ENCODE data around the gene ZNF814.

The ZNF814 gene

DNA sequence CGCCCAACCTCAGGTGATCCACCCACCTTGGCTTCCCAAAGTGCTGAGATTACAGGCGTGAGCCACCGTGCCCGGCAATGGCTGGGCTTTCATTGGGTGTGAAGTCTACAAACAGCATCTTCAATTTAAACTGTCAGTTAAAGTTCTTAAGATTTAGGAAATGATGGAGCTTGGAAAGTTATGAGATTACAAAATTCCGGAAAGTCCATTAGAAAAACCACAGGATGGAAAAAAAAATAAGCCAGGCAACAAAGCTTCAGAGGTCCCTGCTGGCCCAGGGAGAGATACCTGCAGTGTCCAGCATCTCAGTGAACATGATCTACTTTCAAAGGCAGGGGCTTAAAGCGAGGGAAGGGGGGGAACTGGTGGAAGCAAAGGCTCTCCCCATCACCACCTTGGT is 63.3 kb downstream of the ZNF814 start:
- TF ChIP-seq TAF1 (IDR thresholded peaks at IDR 0.05; ENCODE audit: low read depth) (no peak), TEAD4 (IDR thresholded peaks at IDR 0.05) (no peak), RAD21 (IDR thresholded peaks at IDR 0.05; ENCODE audit: low read depth) (no peak), ZBTB7A (IDR thresholded peaks at IDR 0.05; ENCODE audit: low read depth) (no peak), CEBPB (IDR thresholded peaks at IDR 0.05) (no peak)
- TF ChIP-seq, protein P1, sequence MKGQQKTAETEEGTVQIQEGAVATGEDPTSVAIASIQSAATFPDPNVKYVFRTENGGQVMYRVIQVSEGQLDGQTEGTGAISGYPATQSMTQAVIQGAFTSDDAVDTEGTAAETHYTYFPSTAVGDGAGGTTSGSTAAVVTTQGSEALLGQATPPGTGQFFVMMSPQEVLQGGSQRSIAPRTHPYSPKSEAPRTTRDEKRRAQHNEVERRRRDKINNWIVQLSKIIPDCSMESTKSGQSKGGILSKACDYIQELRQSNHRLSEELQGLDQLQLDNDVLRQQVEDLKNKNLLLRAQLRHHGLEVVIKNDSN (IDR thresholded peaks at IDR 0.05), result no peak

DNA sequence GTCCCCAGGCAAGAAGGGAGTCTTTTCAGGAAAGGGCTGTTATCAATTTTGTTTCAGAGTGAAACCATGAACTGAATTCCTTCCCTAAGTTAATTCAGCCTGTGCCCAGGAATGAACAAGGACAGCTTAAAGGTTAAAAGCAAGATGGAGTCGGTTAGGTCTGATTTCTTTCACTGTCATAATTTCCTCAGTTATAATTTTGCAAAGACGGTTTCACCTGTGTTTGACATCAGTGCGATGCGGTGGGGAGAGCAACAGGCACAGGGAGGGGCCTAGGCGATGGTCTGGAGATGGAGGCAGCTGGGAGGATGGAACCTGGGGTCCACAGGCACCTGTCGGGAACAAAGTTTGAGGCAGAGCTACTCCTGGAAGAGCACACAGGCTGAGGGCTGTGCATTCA is 68.2 kb downstream of the ZNF814 start:
- TF ChIP-seq EGR1 (IDR thresholded peaks at IDR 0.05), result no peak
- no peak for TF ChIP-seq TCF12 (IDR thresholded peaks at IDR 0.05; ENCODE audit: low read depth)
- TF ChIP-seq CEBPB (IDR thresholded peaks at IDR 0.05), result no peak
- TF ChIP-seq, protein P2, sequence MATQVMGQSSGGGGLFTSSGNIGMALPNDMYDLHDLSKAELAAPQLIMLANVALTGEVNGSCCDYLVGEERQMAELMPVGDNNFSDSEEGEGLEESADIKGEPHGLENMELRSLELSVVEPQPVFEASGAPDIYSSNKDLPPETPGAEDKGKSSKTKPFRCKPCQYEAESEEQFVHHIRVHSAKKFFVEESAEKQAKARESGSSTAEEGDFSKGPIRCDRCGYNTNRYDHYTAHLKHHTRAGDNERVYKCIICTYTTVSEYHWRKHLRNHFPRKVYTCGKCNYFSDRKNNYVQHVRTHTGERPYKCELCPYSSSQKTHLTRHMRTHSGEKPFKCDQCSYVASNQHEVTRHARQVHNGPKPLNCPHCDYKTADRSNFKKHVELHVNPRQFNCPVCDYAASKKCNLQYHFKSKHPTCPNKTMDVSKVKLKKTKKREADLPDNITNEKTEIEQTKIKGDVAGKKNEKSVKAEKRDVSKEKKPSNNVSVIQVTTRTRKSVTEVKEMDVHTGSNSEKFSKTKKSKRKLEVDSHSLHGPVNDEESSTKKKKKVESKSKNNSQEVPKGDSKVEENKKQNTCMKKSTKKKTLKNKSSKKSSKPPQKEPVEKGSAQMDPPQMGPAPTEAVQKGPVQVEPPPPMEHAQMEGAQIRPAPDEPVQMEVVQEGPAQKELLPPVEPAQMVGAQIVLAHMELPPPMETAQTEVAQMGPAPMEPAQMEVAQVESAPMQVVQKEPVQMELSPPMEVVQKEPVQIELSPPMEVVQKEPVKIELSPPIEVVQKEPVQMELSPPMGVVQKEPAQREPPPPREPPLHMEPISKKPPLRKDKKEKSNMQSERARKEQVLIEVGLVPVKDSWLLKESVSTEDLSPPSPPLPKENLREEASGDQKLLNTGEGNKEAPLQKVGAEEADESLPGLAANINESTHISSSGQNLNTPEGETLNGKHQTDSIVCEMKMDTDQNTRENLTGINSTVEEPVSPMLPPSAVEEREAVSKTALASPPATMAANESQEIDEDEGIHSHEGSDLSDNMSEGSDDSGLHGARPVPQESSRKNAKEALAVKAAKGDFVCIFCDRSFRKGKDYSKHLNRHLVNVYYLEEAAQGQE (IDR thresholded peaks at IDR 0.05; ENCODE audit: low read depth), result no peak
- no peak for TF ChIP-seq FOXM1 (IDR thresholded peaks at IDR 0.05; ENCODE audit: borderline replicate concordance, low read depth)
- no peak for TF ChIP-seq YY1 (IDR thresholded peaks at IDR 0.05; ENCODE audit: low read depth)
- TF ChIP-seq ZBTB7A (IDR thresholded peaks at IDR 0.05; ENCODE audit: low read depth), result no peak
- no peak for TF ChIP-seq RAD21 (IDR thresholded peaks at IDR 0.05; ENCODE audit: low read depth)
- no peak for TF ChIP-seq TAF1 (IDR thresholded peaks at IDR 0.05; ENCODE audit: low read depth)
- no peak for TF ChIP-seq CREB1 (IDR thresholded peaks at IDR 0.05; ENCODE audit: low read depth)
- TF ChIP-seq, protein P3, sequence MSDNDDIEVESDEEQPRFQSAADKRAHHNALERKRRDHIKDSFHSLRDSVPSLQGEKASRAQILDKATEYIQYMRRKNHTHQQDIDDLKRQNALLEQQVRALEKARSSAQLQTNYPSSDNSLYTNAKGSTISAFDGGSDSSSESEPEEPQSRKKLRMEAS (IDR thresholded peaks at IDR 0.05), result no peak

DNA sequence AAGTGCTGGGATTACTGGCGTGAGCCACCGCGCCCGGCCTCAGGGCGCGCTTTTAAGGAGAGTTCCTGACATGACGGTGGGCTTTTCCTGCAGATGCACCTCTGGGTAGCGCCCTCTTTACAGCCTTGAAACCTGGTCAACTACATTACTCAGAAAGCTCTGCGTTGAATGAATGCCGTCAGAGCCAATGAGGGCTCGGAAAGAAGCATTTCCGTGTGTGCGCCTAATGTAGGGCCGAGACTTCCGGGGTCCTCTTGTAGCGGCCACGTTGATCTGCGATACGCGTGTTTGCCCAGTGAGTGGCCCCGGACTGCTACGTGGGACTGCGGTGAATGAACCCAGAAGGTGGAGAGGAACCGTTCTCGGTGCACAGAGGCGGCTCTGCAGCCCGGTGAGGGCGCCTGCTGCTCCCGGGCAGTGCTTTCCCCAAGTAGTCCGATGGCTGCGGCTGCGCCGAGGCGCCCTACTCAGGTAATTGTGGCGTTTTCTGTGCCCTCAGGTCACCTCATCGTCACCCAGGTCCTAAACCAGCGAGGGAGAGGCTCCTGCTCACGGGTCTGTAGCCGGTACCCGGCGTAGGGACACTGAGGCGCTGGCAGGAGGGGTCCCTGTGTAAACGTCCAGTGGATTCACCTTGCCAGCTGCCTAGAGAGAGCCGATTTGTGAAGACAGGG is 69.2 kb downstream of the ZNF814 start:
- 0 out of 2 replicates have a peak, but pooled peaks have one; percentile 34 for TF ChIP-seq FOXM1 (IDR thresholded peaks at IDR 0.05; ENCODE audit: borderline replicate concordance, low read depth)
- peak; percentile 27; the same call in 1 of the 2 replicates for TF ChIP-seq TEAD4 (IDR thresholded peaks at IDR 0.05)
- TF ChIP-seq, protein P1 (IDR thresholded peaks at IDR 0.05), result 0 out of 2 replicates have a peak, but pooled peaks have one; percentile 3
- no peak for TF ChIP-seq EP300 (IDR thresholded peaks at IDR 0.05; ENCODE audit: borderline replicate concordance)
- peak; percentile 58; the same call in 1 of the 2 replicates for TF ChIP-seq TAF1 (IDR thresholded peaks at IDR 0.05; ENCODE audit: low read depth)
- no peak for TF ChIP-seq CREB1 (IDR thresholded peaks at IDR 0.05; ENCODE audit: low read depth)
- TF ChIP-seq, protein P2 (IDR thresholded peaks at IDR 0.05; ENCODE audit: low read depth), result no peak
- TF ChIP-seq, protein P3 (IDR thresholded peaks at IDR 0.05), result peak; percentile 92

DNA sequence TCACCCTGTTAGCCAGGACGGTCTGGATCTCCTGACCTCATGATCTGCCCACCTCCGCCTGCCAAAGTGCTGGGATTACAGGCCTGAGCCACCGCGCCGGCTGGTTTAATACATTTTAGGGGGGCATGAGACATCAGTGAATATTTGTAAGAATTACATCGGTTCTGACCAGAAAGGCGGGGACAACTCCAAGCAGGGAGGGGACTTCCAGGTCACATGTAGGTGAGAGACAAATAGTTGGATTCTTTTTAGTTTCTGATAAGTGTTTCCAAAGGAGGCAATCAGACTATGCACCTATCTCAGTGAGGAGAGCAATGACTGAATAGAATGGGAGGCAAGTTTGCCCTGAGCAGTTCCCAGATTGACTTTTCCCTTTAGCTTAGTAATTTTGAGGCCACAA is 70.5 kb downstream of the ZNF814 start:
- TF ChIP-seq, protein P1 (IDR thresholded peaks at IDR 0.05), result no peak

DNA sequence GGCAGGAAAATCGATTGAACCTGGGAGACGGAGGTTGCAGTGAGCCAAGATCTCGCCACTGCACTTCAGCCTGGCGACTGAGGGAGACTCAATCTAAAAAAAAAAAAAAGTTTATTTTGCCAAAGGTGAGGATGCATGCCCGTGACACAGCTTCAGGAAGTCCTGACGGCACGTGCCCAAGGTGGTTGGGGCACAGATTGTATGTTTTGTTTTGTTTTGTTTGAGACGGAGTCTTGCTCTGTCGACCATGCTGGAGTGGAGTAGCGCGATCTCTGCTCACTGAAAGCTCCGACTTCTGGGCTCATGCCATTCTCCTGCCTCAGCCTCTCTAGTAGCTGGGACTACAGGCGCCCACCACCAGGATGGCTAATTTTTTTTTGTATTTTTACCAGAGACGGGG is 70.9 kb downstream of the ZNF814 start:
- no peak for TF ChIP-seq EP300 (IDR thresholded peaks at IDR 0.05; ENCODE audit: borderline replicate concordance)
- TF ChIP-seq TAF1 (IDR thresholded peaks at IDR 0.05; ENCODE audit: low read depth), result no peak
- no peak for TF ChIP-seq CREB1 (IDR thresholded peaks at IDR 0.05; ENCODE audit: low read depth)
- TF ChIP-seq, protein P2 (IDR thresholded peaks at IDR 0.05; ENCODE audit: low read depth), result no peak
- TF ChIP-seq TCF12 (IDR thresholded peaks at IDR 0.05; ENCODE audit: low read depth), result no peak
- no peak for TF ChIP-seq NFIC (IDR thresholded peaks at IDR 0.05)
- TF ChIP-seq TEAD4 (IDR thresholded peaks at IDR 0.05), result no peak
- TF ChIP-seq YY1 (IDR thresholded peaks at IDR 0.05; ENCODE audit: low read depth), result no peak
- no peak for TF ChIP-seq RAD21 (IDR thresholded peaks at IDR 0.05; ENCODE audit: low read depth)
- no peak for TF ChIP-seq ZBTB7A (IDR thresholded peaks at IDR 0.05; ENCODE audit: low read depth)
